Breast epithelium (tissue), 3 donors: ENCODE measurements around the gene MACROD2.

Experiments used
- POLR2A ChIP-seq: fragments of 450-650 bp; IDR thresholded peaks from one replicate; pipeline ENCODE4 v1.6.1; 2016; ENCODE audit warnings: antibody characterized with exemption, mild to moderate bottlenecking, moderate library complexity
- TF ChIP-seq, protein P1 (sequence below), 3 donors: fragments of 450-650 bp; IDR thresholded peaks; one replicate each; pipeline ENCODE4 v1.5.1; 2016 to 2017; ENCODE audit warnings: antibody characterized with exemption in 3 of 3, mild to moderate bottlenecking in 3 of 3, moderate library complexity in 3 of 3

- TF ChIP-seq, protein P1, sequence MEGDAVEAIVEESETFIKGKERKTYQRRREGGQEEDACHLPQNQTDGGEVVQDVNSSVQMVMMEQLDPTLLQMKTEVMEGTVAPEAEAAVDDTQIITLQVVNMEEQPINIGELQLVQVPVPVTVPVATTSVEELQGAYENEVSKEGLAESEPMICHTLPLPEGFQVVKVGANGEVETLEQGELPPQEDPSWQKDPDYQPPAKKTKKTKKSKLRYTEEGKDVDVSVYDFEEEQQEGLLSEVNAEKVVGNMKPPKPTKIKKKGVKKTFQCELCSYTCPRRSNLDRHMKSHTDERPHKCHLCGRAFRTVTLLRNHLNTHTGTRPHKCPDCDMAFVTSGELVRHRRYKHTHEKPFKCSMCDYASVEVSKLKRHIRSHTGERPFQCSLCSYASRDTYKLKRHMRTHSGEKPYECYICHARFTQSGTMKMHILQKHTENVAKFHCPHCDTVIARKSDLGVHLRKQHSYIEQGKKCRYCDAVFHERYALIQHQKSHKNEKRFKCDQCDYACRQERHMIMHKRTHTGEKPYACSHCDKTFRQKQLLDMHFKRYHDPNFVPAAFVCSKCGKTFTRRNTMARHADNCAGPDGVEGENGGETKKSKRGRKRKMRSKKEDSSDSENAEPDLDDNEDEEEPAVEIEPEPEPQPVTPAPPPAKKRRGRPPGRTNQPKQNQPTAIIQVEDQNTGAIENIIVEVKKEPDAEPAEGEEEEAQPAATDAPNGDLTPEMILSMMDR (IDR thresholded peaks at IDR 0.05) = no peak
- TF ChIP-seq POLR2A = no peak
These were observed 1923.8 kb downstream of the MACROD2 start for GRCh38 chr20:15919118-15919517.
